ENCODE measurements around the gene AGRP.
"Not testable (repeated sequence)": the region's sequence is repeated elsewhere in the genome, so short reads cannot be mapped to it uniquely, and the experiment has no call there.

Gene AGRP

GRCh38 chr16:67509016-67509415, 25.7 kb upstream of the AGRP start:
- no peak for DNase-seq
- intact Hi-C loops (cut with DNase I), result no loop called here

GRCh38 chr16:67506468-67506867, 23.1 kb upstream of the AGRP start:
- intact Hi-C loops (cut with DNase I), result no loop called here
- no peak for DNase-seq

- DNase-seq, result no peak
- intact Hi-C loops (cut with DNase I), result no loop called here
These were observed 21.0 kb upstream of the AGRP start for GRCh38 chr16:67504031-67505021.

GRCh38 chr16:67499106-67499505, 15.8 kb upstream of the AGRP start:
- DNase-seq, result no peak
- intact Hi-C loops (cut with DNase I), result no loop called here

GRCh38 chr16:67490335-67491096, 7.2 kb upstream of the AGRP start:
- intact Hi-C loops (cut with DNase I), result loop anchor here (5.0 kb wide), 1 partner anchor 72 kb away; the partner anchor contains the start of gene CTCF
- DNase-seq, result no peak

- no peak for DNase-seq
- intact Hi-C loops (cut with DNase I), result loop anchor here (5.0 kb wide), 1 partner anchor 73 kb away; the partner anchor contains the start of gene CTCF
These were observed 6.2 kb upstream of the AGRP start for GRCh38 chr16:67489401-67490083.

- DNase-seq; intact Hi-C loops (cut with DNase I): not testable (repeated sequence)
These were observed 4.2 kb upstream of the AGRP start for GRCh38 chr16:67487561-67487960.

GRCh38 chr16:67486805-67487204, 3.5 kb upstream of the AGRP start:
- intact Hi-C loops (cut with DNase I), result no loop called here
- DNase-seq, result no peak

- no peak for DNase-seq
- intact Hi-C loops (cut with DNase I), result loop anchor here (5.0 kb wide), 1 partner anchor 33 kb away; no protein-coding TSS in a partner anchor
These were observed 581 bp upstream of the AGRP start for GRCh38 chr16:67483731-67484525.

GRCh38 chr16:67482233-67482924, 968 bp downstream of the AGRP start:
- DNase-seq, result peak in 1 of 10 donors; percentile 66
- intact Hi-C loops (cut with DNase I), result loop anchor here (5.0 kb wide), 1 partner anchor 35 kb away; no protein-coding TSS in a partner anchor

- peak in 3 of 10 donors; percentile 31 to 36 (median 32) for DNase-seq
These were observed 1.6 kb downstream of the AGRP start for GRCh38 chr16:67481561-67482232.

GRCh38 chr16:67480833-67481560, 2.4 kb downstream of the AGRP start, which contains the start of gene ATP6V0D1:
Gene ATP6V0D1 (minus strand): TSS chr16:67481157. CDS start chr16:67481086, 71 bp downstream.
- intact Hi-C loops (cut with DNase I), result loop anchor here (5.0 kb wide), 1 partner anchor 36 kb away; no protein-coding TSS in a partner anchor

More at GRCh38 chr16:67481561-67482232, 1.6 kb downstream of the AGRP start:
- intact Hi-C loops (cut with DNase I), result loop anchor here (5.0 kb wide), 1 partner anchor 36 kb away; no protein-coding TSS in a partner anchor

GRCh38 chr16:67477960-67478554, 5.3 kb downstream of the AGRP start:
- intact Hi-C loops (cut with DNase I), result no loop called here
- DNase-seq, result no peak

More at GRCh38 chr16:67480833-67481560, 2.4 kb downstream of the AGRP start, which contains the start of gene ATP6V0D1:
- DNase-seq, result peak; percentile 95 to 99 (median 98)

- DNase-seq, result no peak
- intact Hi-C loops (cut with DNase I), result no loop called here
These were observed 8.5 kb downstream of the AGRP start for GRCh38 chr16:67474551-67475455.

- DNase-seq, result peak in 1 of 10 donors; percentile 62
- intact Hi-C loops (cut with DNase I), result no loop called here
These were observed 11.5 kb downstream of the AGRP start for GRCh38 chr16:67471758-67472384.

Measured in posterior cingulate gyrus (tissue), 11 donors.